ENCODE measurements around the gene TPSD1.
"Not testable (repeated sequence)": the region's sequence is repeated elsewhere in the genome, so short reads cannot be mapped to it uniquely, and the experiment has no call there.

DNA sequence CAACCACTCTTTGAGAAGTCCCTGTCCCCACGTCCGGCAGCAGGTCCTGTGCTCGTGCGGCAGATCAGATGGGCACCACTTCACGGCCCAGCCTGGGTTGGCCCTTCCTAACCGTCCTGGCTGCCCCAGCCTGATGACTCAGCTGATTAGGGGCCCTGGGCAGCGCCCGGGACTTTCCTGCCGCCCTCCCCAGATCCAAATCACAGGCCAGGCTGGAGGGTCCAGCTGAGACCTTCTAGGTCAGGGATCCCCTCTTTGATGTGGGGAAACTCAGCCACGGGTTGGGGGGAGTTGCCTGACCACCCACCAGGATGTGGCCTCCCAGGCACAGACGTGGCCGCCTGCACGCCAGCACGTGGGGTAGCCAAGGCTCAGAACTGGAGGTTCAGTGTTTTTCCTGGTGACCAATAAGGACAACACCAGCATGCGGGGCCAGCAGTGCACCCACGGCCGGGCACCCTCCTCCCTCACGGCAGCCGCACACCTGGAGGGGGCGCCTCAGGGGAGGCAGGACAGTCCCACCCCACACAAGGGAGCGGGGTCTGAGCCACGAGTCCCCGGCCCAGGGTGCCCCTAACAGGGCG is 30.0 kb upstream of the TPSD1 start:
- TF ChIP-seq, protein P1, sequence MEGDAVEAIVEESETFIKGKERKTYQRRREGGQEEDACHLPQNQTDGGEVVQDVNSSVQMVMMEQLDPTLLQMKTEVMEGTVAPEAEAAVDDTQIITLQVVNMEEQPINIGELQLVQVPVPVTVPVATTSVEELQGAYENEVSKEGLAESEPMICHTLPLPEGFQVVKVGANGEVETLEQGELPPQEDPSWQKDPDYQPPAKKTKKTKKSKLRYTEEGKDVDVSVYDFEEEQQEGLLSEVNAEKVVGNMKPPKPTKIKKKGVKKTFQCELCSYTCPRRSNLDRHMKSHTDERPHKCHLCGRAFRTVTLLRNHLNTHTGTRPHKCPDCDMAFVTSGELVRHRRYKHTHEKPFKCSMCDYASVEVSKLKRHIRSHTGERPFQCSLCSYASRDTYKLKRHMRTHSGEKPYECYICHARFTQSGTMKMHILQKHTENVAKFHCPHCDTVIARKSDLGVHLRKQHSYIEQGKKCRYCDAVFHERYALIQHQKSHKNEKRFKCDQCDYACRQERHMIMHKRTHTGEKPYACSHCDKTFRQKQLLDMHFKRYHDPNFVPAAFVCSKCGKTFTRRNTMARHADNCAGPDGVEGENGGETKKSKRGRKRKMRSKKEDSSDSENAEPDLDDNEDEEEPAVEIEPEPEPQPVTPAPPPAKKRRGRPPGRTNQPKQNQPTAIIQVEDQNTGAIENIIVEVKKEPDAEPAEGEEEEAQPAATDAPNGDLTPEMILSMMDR (IDR thresholded peaks at IDR 0.05; ENCODE audit: borderline replicate concordance, extremely low read depth, low read length, poor library complexity, severe bottlenecking), result not testable (repeated sequence)
- not testable (repeated sequence) for TF ChIP-seq EZH2 (IDR thresholded peaks at IDR 0.05; ENCODE audit: borderline replicate concordance, low read depth, low read length, severe bottlenecking)
